Activated naive CD8-positive, alpha-beta T cell treated with anti-CD3 and anti-CD28 coated beads, Interleukin-2, amount 50 U/mL, for 16 hours (primary cell): ENCODE results near the gene HKDC1.
"Not testable (repeated sequence)": the region's sequence is repeated elsewhere in the genome, so short reads cannot be mapped to it uniquely, and the experiment has no call there.

ENCODE experiments used
- DNase-seq: peaks from one replicate; pipeline ENCODE4 v3.0.0-alpha.2; 2020; ENCODE audit warnings: low read depth, low spot score

HKDC1 gene

GRCh38 chr10:69242040-69242851, 22.1 kb downstream of the HKDC1 start:
- DNase-seq: no peak

- DNase-seq: no peak
Measured at GRCh38 chr10:69242852-69243212, 22.7 kb downstream of the HKDC1 start.

GRCh38 chr10:69243817-69244216, 23.7 kb downstream of the HKDC1 start:
- no peak for DNase-seq

- no peak for DNase-seq
Measured at GRCh38 chr10:69246036-69246435, 25.9 kb downstream of the HKDC1 start.

GRCh38 chr10:69246581-69247312, 26.6 kb downstream of the HKDC1 start:
- no peak for DNase-seq

GRCh38 chr10:69247313-69247710, 27.2 kb downstream of the HKDC1 start:
- no peak for DNase-seq

GRCh38 chr10:69248117-69248730, 28.1 kb downstream of the HKDC1 start:
- DNase-seq: no peak

- DNase-seq: no peak
Measured at GRCh38 chr10:69250041-69250440, 29.9 kb downstream of the HKDC1 start.

- not testable (repeated sequence) for DNase-seq
Measured at GRCh38 chr10:69251417-69251816, 31.3 kb downstream of the HKDC1 start.

- no peak for DNase-seq
Measured at GRCh38 chr10:69253171-69253570, 33.0 kb downstream of the HKDC1 start.

GRCh38 chr10:69254877-69255276, 34.7 kb downstream of the HKDC1 start:
- no peak for DNase-seq

GRCh38 chr10:69259547-69260243, 39.6 kb downstream of the HKDC1 start:
- no peak for DNase-seq

GRCh38 chr10:69261184-69261583, 41.1 kb downstream of the HKDC1 start:
- no peak for DNase-seq

GRCh38 chr10:69262292-69262751, 42.2 kb downstream of the HKDC1 start:
- DNase-seq: no peak

- no peak for DNase-seq
Measured at GRCh38 chr10:69265521-69265920, 45.4 kb downstream of the HKDC1 start.

- DNase-seq: no peak
Measured at GRCh38 chr10:69268761-69269416, 48.8 kb downstream of the HKDC1 start.

- no peak for DNase-seq
Measured at GRCh38 chr10:69269761-69270160, 49.6 kb downstream of the HKDC1 start.

GRCh38 chr10:69270990-69271389, 50.9 kb downstream of the HKDC1 start:
- no peak for DNase-seq

- no peak for DNase-seq
Measured at GRCh38 chr10:69272624-69273023, 52.5 kb downstream of the HKDC1 start.

GRCh38 chr10:69275444-69275843, 55.3 kb downstream of the HKDC1 start:
- no peak for DNase-seq

GRCh38 chr10:69276503-69276902, 56.4 kb downstream of the HKDC1 start:
- DNase-seq: no peak
